Activated CD4-positive, alpha-beta T cell treated with anti-CD3 and anti-CD28 coated beads for 36 hours (primary cell): ENCODE measurements around the gene P3R3URF. TPM values are rescaled to one million over a fixed set of nuclear protein-coding genes. Genes with fewer than 3 reads are reported as not detected.
"Not testable (repeated sequence)": the region's sequence is repeated elsewhere in the genome, so short reads cannot be mapped to it uniquely, and the experiment has no call there.

Experiments
- ATAC-seq: fragments of 200-7000 bp; cut with Tn5 transposase; one replicate; pipeline ENCODE4 v1.10.0; 2021; ENCODE audit warnings: mild to moderate bottlenecking, moderate library complexity
- CTCF ChIA-PET: fragments of 350-600 bp; sonication (Branson Sonifier 250); formaldehyde crosslinking; loops from one replicate; lab custom pipeline; 2021; ENCODE audit warnings: antibody characterized with exemption; lab: Charles Lee
- POLR2A ChIA-PET: fragments of 350-600 bp; sonication (Branson Sonifier 250); formaldehyde crosslinking; loops from one replicate; lab custom pipeline; 2021; ENCODE audit warnings: antibody characterized with exemption, inconsistent platforms; lab: Charles Lee
- DNase-seq: peaks from one replicate; pipeline ENCODE4 v3.0.0-alpha.2; 2020
- H3K27ac Mint-ChIP-seq: one replicate; pipeline ENCODE4 v1.8.0; 2021; ENCODE audit warnings: mixed read lengths
- H3K27me3 Mint-ChIP-seq: one replicate; pipeline ENCODE4 v1.8.0; 2021; ENCODE audit warnings: mixed read lengths
- H3K36me3 Mint-ChIP-seq: one replicate; pipeline ENCODE4 v1.8.0; 2021; ENCODE audit warnings: low read depth, mixed read lengths
- H3K4me1 Mint-ChIP-seq: one replicate; pipeline ENCODE4 v1.8.0; 2021; ENCODE audit warnings: mixed read lengths
- H3K4me3 Mint-ChIP-seq: one replicate; pipeline ENCODE4 v1.8.0; 2021; ENCODE audit warnings: mild to moderate bottlenecking, moderate library complexity, mixed read lengths
- H3K9me3 Mint-ChIP-seq: one replicate; pipeline ENCODE4 v1.8.0; 2021; ENCODE audit warnings: low read depth, mixed read lengths
- intact Hi-C, 2 experiments: fragments of 100-400 bp; cut with DNase I in 1 of 2; cut with micrococcal nuclease in 1 of 2; formaldehyde crosslinking; loops; one replicate each; pipeline versions ENCODE4 v1.14.2 to v1.15.1; 2022 to 2024; cut with DNase I, micrococcal nuclease
- total RNA-seq, 2 experiments: library from RNA; stranded (reverse); gene quantifications; one replicate each; pipeline ENCODE4 v1.2.3, GENCODE V29; 2021

P3R3URF gene
- total RNA-seq, result not detected

DNA sequence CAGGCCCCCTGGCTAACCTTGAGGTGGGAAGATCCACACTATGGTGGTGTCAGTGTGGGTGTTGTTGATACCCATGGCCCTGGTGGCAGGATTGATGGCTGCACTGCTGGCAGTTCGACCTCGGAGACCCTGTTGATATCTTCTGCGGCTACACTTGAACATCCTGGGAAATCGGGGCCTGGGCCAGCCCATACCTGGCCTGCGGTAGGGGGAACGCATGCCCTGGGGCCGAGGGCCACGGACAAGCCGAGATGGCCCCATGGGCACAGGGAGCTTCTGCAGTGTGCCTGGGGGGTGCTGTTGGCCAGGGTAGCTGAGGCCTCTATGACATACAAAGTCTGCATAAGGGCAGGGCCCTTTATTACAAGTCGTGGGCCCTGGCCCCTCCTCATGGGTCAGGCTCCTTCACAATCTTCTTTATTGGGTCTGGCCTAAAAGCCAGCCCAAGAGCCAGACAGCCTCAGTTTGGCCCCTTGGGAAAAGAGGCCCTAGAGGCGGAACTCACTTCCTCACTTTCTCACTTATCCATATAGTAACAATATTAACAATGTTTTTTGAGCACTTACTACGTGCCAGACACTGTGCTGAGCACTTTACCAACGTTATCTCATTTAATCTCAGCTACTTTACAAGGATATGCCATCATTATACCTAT, at the start of gene P3R3URF:
Gene P3R3URF, minus strand, starts transcription at position 278 of the 655 bp plus-strand sequence. Its CDS starts 17 bp downstream, at position 261.
- Mint-ChIP-seq H3K27ac (no peak within 1 kb of the TSS), H3K4me1 (no peaks in the 10 kb centered on the region), H3K27me3 (no peaks in the 10 kb centered on the region), H3K4me3 (no peak within 1 kb of the TSS), H3K36me3 (no peaks in the 10 kb centered on the region), H3K9me3 (no peaks in the 10 kb centered on the region)
- DNase-seq (no peak), ATAC-seq (no peak)
- POLR2A ChIA-PET, result no interaction called here
- intact Hi-C loops, result no loop called here
- CTCF ChIA-PET, result interaction anchor here (0.7 kb wide), 1 partner anchor 139 kb away, joined by 3 read pairs; no protein-coding TSS in a partner anchor

GRCh38 chr1:46224966-46225365, 48.7 kb upstream of the P3R3URF start:
- Mint-ChIP-seq H3K27me3 (no peaks in the 10 kb centered on the region), H3K4me3 (no peak overlapping the region), H3K36me3 (no peaks in the 10 kb centered on the region), H3K27ac (no peak overlapping the region), H3K4me1 (peaks cover 3% of the 10 kb centered on the region), H3K9me3 (no peaks in the 10 kb centered on the region)
- POLR2A ChIA-PET, result no interaction called here
- intact Hi-C loops, result no loop called here
- CTCF ChIA-PET, result interaction anchor here (0.8 to 3.6 kb wide), 11 partner anchors 9 to 198 kb away, joined by 3 to 43 read pairs (median 4); partner anchors contain the start of gene RAD54L
- ATAC-seq (no peak), DNase-seq (no peak)

GRCh38 chr1:46223472-46223943, 47.2 kb upstream of the P3R3URF start:
- ATAC-seq (peak; percentile 100), DNase-seq (peak; percentile 82)
- H3K36me3 Mint-ChIP-seq, result no peaks in the 10 kb centered on the region
- H3K9me3 Mint-ChIP-seq, result no peaks in the 10 kb centered on the region
- peaks cover under 1% of the 10 kb centered on the region for H3K4me1 Mint-ChIP-seq
- ChIA-PET POLR2A (interaction anchor here (0.9 to 1.1 kb wide), 2 partner anchors 18 to 23 kb away, joined by 3 read pairs; no protein-coding TSS in a partner anchor), CTCF (interaction anchor here (0.6 to 3.6 kb wide), 51 partner anchors 8 to 569 kb away, joined by 3 to 43 read pairs (median 4); partner anchors contain the start of genes LURAP1 and PIK3R3)
- no peak overlapping the region for H3K27ac Mint-ChIP-seq
- no peak overlapping the region for H3K4me3 Mint-ChIP-seq
- H3K27me3 Mint-ChIP-seq, result no peaks in the 10 kb centered on the region
- intact Hi-C loops, result loop anchor here (1.0 kb wide), 2 partner anchors 44 to 186 kb away; no protein-coding TSS in a partner anchor

DNA sequence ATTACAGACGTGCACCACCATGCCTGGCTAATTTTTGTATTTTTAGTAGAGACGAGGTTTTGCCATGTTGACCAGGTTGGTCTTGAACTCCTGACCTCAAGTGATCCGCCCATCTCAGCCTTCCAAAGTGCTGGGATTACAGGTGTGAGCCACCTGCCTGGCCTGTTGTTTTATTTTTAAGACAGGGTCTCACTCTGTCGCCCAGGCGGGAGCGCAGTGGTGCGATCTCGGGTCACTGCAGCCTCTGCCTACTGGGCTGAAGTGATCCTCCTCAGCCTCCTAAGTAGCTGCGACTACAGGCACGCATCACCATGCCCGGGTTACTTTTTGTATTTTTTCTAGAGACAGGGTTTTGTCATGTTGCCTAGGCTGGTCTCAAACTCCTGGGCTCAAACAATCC, 46.8 kb upstream of the P3R3URF start:
- CTCF ChIA-PET, result interaction anchor here (0.6 to 3.6 kb wide), 33 partner anchors 8 to 569 kb away, joined by 3 to 43 read pairs (median 5); partner anchors contain the start of genes LURAP1 and PIK3R3
- not testable (repeated sequence) for ATAC-seq, H3K36me3 Mint-ChIP-seq, H3K4me1 Mint-ChIP-seq, DNase-seq, H3K9me3 Mint-ChIP-seq, H3K27me3 Mint-ChIP-seq, H3K27ac Mint-ChIP-seq, H3K4me3 Mint-ChIP-seq
- intact Hi-C loops, result loop anchor here (1.0 kb wide), 2 partner anchors 44 to 186 kb away; no protein-coding TSS in a partner anchor
- POLR2A ChIA-PET, result interaction anchor here (0.9 to 1.1 kb wide), 2 partner anchors 18 to 23 kb away, joined by 3 read pairs; no protein-coding TSS in a partner anchor

- H3K36me3 Mint-ChIP-seq, result no peaks in the 10 kb centered on the region
- no peaks in the 10 kb centered on the region for H3K9me3 Mint-ChIP-seq
- ATAC-seq, result no peak
- H3K27ac Mint-ChIP-seq, result no peak overlapping the region
- POLR2A ChIA-PET, result interaction anchor here (0.5 to 0.7 kb wide), 2 partner anchors 27 to 63 kb away, joined by 3 read pairs; no protein-coding TSS in a partner anchor
- DNase-seq, result no peak
- H3K4me1 Mint-ChIP-seq, result no peaks in the 10 kb centered on the region
- no peak overlapping the region for H3K4me3 Mint-ChIP-seq
- intact Hi-C loops, result no loop called here
- no peaks in the 10 kb centered on the region for H3K27me3 Mint-ChIP-seq
- CTCF ChIA-PET, result interaction anchor here (0.6 to 2.3 kb wide), 6 partner anchors 12 to 1947 kb away, joined by 3 to 6 read pairs (median 4); no protein-coding TSS in a partner anchor
Observed at GRCh38 chr1:46221749-46222148, 45.5 kb upstream of the P3R3URF start.

DNA sequence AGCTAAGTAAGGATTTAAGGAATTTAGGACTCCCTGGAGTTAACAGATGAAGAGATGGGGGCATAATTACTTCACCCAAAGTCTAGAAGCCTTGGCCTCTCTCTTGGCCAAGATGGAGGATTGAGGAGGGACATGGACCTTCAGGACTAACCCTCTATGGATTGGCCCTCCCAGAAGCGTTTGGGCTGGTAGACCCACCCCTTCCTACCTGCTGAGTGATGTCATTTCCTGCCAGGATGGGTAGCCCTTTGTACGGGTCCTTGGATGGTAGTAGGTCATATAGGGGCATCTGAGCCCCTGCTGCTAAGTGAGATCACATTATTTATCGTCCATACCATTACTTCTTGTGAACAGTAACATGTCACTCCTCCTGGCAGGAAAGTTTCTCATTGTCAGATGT, 44.5 kb upstream of the P3R3URF start:
- H3K27ac Mint-ChIP-seq, result no peak overlapping the region
- H3K27me3 Mint-ChIP-seq, result no peaks in the 10 kb centered on the region
- ChIA-PET CTCF (interaction anchor here (0.6 to 2.3 kb wide), 3 partner anchors 36 to 183 kb away, joined by 3 to 6 read pairs (median 6); no protein-coding TSS in a partner anchor), POLR2A (no interaction called here)
- no peaks in the 10 kb centered on the region for H3K4me1 Mint-ChIP-seq
- intact Hi-C loops, result no loop called here
- no peak for DNase-seq
- ATAC-seq, result no peak
- no peak overlapping the region for H3K4me3 Mint-ChIP-seq
- no peaks in the 10 kb centered on the region for H3K9me3 Mint-ChIP-seq
- H3K36me3 Mint-ChIP-seq, result no peaks in the 10 kb centered on the region

- H3K9me3 Mint-ChIP-seq, result no peaks in the 10 kb centered on the region
- CTCF ChIA-PET, result interaction anchor here (0.7 to 2.3 kb wide), 4 partner anchors 10 to 850 kb away, joined by 3 to 6 read pairs (median 4); no protein-coding TSS in a partner anchor
- H3K27ac Mint-ChIP-seq, result no peak overlapping the region
- POLR2A ChIA-PET, result no interaction called here
- no peaks in the 10 kb centered on the region for H3K4me1 Mint-ChIP-seq
- no peak overlapping the region for H3K4me3 Mint-ChIP-seq
- ATAC-seq (no peak), DNase-seq (no peak)
- no peaks in the 10 kb centered on the region for H3K36me3 Mint-ChIP-seq
- no peaks in the 10 kb centered on the region for H3K27me3 Mint-ChIP-seq
- intact Hi-C loops, result no loop called here
Observed at GRCh38 chr1:46219551-46220520, 43.5 kb upstream of the P3R3URF start.

GRCh38 chr1:46218443-46218842, 42.2 kb upstream of the P3R3URF start:
- DNase-seq (no peak), ATAC-seq (no peak)
- POLR2A ChIA-PET, result no interaction called here
- Mint-ChIP-seq H3K4me1 (no peaks in the 10 kb centered on the region), H3K9me3 (no peaks in the 10 kb centered on the region), H3K27me3 (no peaks in the 10 kb centered on the region), H3K4me3 (no peak overlapping the region), H3K27ac (no peak overlapping the region), H3K36me3 (no peaks in the 10 kb centered on the region)
- CTCF ChIA-PET, result interaction anchor here (0.8 to 1.3 kb wide), 2 partner anchors 8 to 154 kb away, joined by 4 to 5 read pairs; no protein-coding TSS in a partner anchor
- intact Hi-C loops, result no loop called here

GRCh38 chr1:46215504-46215903, 39.2 kb upstream of the P3R3URF start:
- Mint-ChIP-seq H3K36me3 (no peaks in the 10 kb centered on the region), H3K9me3 (no peaks in the 10 kb centered on the region), H3K4me1 (no peaks in the 10 kb centered on the region), H3K27ac (no peak overlapping the region), H3K27me3 (no peaks in the 10 kb centered on the region), H3K4me3 (no peak overlapping the region)
- CTCF ChIA-PET, result interaction anchor here (0.6 kb wide), 1 partner anchor 8 kb away, joined by 3 read pairs; no protein-coding TSS in a partner anchor
- POLR2A ChIA-PET, result no interaction called here
- DNase-seq (no peak), ATAC-seq (no peak)
- intact Hi-C loops, result no loop called here

DNA sequence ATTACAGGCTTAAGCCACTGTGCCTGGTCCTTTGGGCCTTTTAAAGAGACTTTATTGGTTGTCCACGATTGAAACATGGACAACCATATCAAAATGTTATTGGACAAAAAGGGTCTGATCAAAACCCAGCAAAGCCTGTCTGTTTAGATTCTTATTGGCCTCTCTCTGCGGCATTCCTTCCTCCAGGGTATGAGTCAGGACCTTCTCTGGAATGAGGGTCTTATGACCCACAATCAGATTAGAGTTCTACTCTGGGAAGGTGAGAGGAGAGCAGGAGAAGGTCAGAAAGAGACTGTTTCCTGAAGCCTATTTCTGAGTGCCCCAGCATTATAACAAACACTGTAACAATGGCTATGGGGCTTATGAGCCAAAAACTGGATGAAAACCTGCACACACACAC, 34.8 kb upstream of the P3R3URF start:
- ATAC-seq (no peak), DNase-seq (no peak)
- Mint-ChIP-seq H3K4me1 (no peaks in the 10 kb centered on the region), H3K36me3 (no peaks in the 10 kb centered on the region), H3K27ac (no peak overlapping the region), H3K27me3 (no peaks in the 10 kb centered on the region), H3K4me3 (no peak overlapping the region), H3K9me3 (no peaks in the 10 kb centered on the region)
- ChIA-PET POLR2A (no interaction called here), CTCF (interaction anchor here (0.8 kb wide), 1 partner anchor 8 kb away, joined by 3 read pairs; the partner anchor contains the start of gene LURAP1)
- intact Hi-C loops, result no loop called here
